Measurements from ENCODE around the gene INSM1. TPM values are rescaled to one million over a fixed set of nuclear protein-coding genes. Genes with fewer than 3 reads are reported as not detected.
A peak's percentile ranks its signal among the peaks of the same experiment; 100 is the strongest.

The INSM1 gene
- total and polyA plus RNA-seq, 10 of the 15 experiments (the other 5 are each of a cell fraction or from before 2014, with no cell fraction given), result 0.03 to 0.11 (median 0.04) TPM; not detected in 7

GRCh38 chr20:20334489-20334888 lies 33.4 kb upstream of the INSM1 start (continued):
- no peak for TF ChIP-seq RELA (IDR thresholded peaks at IDR 0.05; ENCODE audit: borderline replicate concordance, partially characterized antibody)
- TF ChIP-seq SIX5 (IDR thresholded peaks at IDR 0.05; ENCODE audit: low read depth, low read length, severe bottlenecking), result no peak
- no peak for TF ChIP-seq MEF2A (IDR thresholded peaks at IDR 0.05; ENCODE audit: insufficient read depth, low read depth, low read length)
- peak; percentile 49 for TF ChIP-seq JUNB (IDR thresholded peaks at IDR 0.05)
- TF ChIP-seq CUX1 (IDR thresholded peaks at IDR 0.05; ENCODE audit: insufficient replicate concordance, low read depth, low read length), result no peak
- no peak for TF ChIP-seq BCL3 (IDR thresholded peaks at IDR 0.05; ENCODE audit: borderline replicate concordance, insufficient read depth, low read depth, low read length, poor library complexity, severe bottlenecking)
- TF ChIP-seq FOXK2 (IDR thresholded peaks at IDR 0.05), result no peak
- TF ChIP-seq WRNIP1 (IDR thresholded peaks at IDR 0.05; ENCODE audit: borderline replicate concordance, low read depth, low read length), result no peak
- TF ChIP-seq BHLHE40 (IDR thresholded peaks at IDR 0.05; ENCODE audit: borderline replicate concordance in 1 of 2, low read depth in 2 of 2, low read length in 1 of 2), result peak; percentile 71 to 80; a peak in 3 of 4 replicates
- TF ChIP-seq KDM1A (IDR thresholded peaks at IDR 0.05; ENCODE audit: borderline replicate concordance), result no peak
- peak; percentile 92; the same call in 2 of the 3 replicates for TF ChIP-seq POU2F2 (IDR thresholded peaks at IDR 0.05; ENCODE audit: borderline replicate concordance, low read depth, low read length)
- TF ChIP-seq CEBPB (IDR thresholded peaks at IDR 0.05; ENCODE audit: borderline replicate concordance in 1 of 2, low read depth in 2 of 2, low read length in 2 of 2), result no peak
- peak; percentile 67 for TF ChIP-seq RUNX3 (IDR thresholded peaks at IDR 0.05; ENCODE audit: low read length)
- TF ChIP-seq EGR1 (IDR thresholded peaks at IDR 0.05; ENCODE audit: borderline replicate concordance in 1 of 2, low read depth in 2 of 2, low read length in 2 of 2), result no peak
- no peak for TF ChIP-seq ASH2L (IDR thresholded peaks at IDR 0.05; ENCODE audit: borderline replicate concordance, low read depth)
- TF ChIP-seq RAD51 (IDR thresholded peaks at IDR 0.05), result peak; percentile 76
- TF ChIP-seq ZNF622 (IDR thresholded peaks at IDR 0.05), result no peak
- TF ChIP-seq HSF1 (IDR thresholded peaks at IDR 0.05; ENCODE audit: low read depth, low read length), result no peak
- no peak for TF ChIP-seq HDGF (IDR thresholded peaks at IDR 0.05)
- TF ChIP-seq DPF2 (IDR thresholded peaks at IDR 0.05), result peak; percentile 33; the same call in 1 of the 2 replicates
- TF ChIP-seq TAF1 (IDR thresholded peaks at IDR 0.05; ENCODE audit: borderline replicate concordance, low read depth, low read length), result no peak
- no peak for TF ChIP-seq BCL11A (IDR thresholded peaks at IDR 0.05; ENCODE audit: low read depth, low read length)
- no peak for TF ChIP-seq SPI1 (IDR thresholded peaks at IDR 0.05; ENCODE audit: borderline replicate concordance, insufficient read depth, low read depth, low read length)
- no peak for TF ChIP-seq YY1 (IDR thresholded peaks at IDR 0.05; ENCODE audit: low read depth, low read length)

All from GM12878 (cell line).